Esophagus muscularis mucosa (tissue), 4 donors: Measurements from ENCODE around the gene NTM.

Source experiments
- EP300 ChIP-seq: sonication (generic); formaldehyde crosslinking; IDR thresholded peaks from one replicate; pipeline ENCODE4 v1.6.1; 2017; ENCODE audit warnings: antibody characterized with exemption
- POLR2A ChIP-seq: fragments of 450-650 bp; IDR thresholded peaks from one replicate; pipeline ENCODE4 v1.6.1; 2017; ENCODE audit warnings: antibody characterized with exemption, moderate library complexity, mild to moderate bottlenecking, low read depth
- TF ChIP-seq, protein P1 (sequence below), 3 experiments: fragments of 200-600 bp in 2 of 3; fragments of 450-650 bp in 1 of 3; sonication (generic) in 2 of 3; IDR thresholded peaks; one replicate each; pipeline ENCODE4 v1.5.1; 2017 to 2019; ENCODE audit warnings: antibody characterized with exemption in 3 of 3, mild to moderate bottlenecking in 2 of 3, moderate library complexity in 1 of 3

DNA sequence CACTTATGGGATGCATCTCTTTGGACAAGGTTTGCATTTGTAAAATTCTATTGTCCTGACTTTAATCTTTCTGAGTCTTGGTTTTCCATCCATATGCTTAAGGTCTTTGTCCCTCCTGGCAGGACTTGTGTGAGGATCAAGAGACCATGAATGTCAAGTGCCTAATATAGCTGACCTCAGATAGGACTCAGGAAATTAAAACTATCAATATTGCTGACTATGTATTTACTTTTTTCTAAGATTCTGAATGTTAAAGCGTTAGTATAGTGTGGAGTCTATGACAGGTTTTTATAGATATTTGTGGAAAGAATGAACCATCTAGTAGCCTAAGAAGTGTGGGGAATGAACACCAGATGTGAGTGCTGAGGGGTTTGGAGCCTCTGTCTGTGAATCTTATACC, 637.8 kb downstream of the NTM start:
- TF ChIP-seq EP300 (no peak), POLR2A (no peak)
- TF ChIP-seq, protein P1, sequence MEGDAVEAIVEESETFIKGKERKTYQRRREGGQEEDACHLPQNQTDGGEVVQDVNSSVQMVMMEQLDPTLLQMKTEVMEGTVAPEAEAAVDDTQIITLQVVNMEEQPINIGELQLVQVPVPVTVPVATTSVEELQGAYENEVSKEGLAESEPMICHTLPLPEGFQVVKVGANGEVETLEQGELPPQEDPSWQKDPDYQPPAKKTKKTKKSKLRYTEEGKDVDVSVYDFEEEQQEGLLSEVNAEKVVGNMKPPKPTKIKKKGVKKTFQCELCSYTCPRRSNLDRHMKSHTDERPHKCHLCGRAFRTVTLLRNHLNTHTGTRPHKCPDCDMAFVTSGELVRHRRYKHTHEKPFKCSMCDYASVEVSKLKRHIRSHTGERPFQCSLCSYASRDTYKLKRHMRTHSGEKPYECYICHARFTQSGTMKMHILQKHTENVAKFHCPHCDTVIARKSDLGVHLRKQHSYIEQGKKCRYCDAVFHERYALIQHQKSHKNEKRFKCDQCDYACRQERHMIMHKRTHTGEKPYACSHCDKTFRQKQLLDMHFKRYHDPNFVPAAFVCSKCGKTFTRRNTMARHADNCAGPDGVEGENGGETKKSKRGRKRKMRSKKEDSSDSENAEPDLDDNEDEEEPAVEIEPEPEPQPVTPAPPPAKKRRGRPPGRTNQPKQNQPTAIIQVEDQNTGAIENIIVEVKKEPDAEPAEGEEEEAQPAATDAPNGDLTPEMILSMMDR (IDR thresholded peaks at IDR 0.05): no peak
